HG03439 (cell line): ENCODE results near the gene KSR1.
A peak's percentile ranks its signal among the peaks of the same experiment; 100 is the strongest.

Experiments used
- ATAC-seq: cut with Tn5 transposase; IDR thresholded peaks from one replicate; pipeline ENCODE4 v1.9.1; 2021; ENCODE audit warnings: mild to moderate bottlenecking, moderate library complexity; ENCODE audit not compliant: unreplicated experiment

KSR1 gene

DNA sequence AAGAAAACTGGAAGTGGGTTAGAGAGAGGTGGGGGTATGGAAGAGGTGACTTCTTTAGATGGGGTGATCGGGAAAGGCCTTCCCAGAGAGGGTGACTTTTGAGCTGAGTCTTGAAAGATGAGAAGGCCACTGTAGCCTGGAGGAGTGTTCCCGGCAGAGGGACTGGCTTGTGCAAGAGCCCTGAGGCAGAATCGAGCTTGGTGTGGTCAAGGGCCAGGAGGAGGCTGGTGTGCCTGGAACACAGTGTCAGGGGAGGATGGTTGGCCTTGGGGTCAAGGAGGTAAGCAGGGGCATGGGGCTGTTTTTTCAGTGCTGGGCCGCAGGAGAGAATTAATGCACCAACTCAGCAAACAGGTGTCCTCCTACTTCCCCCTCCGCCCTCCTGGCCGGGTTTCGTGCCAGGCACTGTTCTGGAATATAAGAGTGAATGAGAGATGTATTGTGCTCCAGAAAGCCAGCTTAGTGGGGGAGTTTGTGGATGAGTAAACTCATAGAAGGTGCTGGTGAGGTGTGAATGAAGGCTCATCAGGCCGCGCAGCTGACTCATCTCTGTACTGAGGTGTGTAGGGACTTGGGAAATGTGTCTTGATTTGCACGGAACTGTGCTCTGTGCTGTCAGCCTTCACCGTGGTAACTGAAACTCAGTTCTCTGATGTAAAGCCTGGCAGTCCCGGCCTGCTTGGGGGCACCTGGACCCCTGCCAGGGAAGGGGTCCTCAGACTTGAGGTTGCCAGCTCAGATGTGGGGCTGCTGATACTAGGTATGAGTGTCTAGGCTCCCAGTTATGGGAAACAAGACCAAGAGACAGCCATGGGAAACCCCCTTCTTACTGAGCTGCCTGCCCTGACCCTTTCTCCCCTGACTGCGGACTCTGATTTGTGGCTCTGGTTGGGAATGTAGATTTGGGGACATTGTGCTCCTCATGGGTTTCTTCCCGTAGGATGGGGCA lies 15.3 kb downstream of the KSR1 start:
- ATAC-seq, result peak; percentile 66

DNA sequence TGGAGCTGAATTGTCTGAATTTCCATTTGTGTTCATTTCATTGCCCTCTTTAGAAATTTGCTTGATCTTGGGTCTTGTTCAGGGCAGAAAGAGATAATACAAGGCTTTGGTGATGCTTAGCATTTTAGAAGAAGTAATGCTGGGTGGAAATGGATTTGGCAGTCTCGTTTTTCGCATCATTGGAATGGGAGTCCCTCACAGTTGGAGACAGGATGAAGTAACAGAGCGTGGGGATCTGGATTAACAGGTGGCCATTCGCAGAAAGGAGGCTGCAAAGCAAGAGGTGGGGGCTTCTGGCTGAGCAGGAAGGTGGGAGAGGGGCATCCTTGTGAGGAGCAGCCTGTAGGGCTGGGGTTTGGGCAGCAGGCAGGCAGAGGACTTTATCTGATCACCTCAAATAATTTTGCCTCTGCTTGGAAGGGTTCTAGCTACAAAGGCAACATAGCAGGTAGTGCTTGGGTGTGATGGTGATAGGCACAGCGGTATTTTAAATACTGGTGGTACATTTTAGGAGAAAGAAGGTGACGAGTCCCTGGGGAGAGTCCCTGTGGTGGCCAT lies 17.0 kb downstream of the KSR1 start:
- ATAC-seq, result peak; percentile 38

GRCh38 chr17:27473748-27474609 lies 17.7 kb downstream of the KSR1 start:
- peak; percentile 24 for ATAC-seq

GRCh38 chr17:27475070-27475673 lies 18.9 kb downstream of the KSR1 start:
- ATAC-seq, result no peak

DNA sequence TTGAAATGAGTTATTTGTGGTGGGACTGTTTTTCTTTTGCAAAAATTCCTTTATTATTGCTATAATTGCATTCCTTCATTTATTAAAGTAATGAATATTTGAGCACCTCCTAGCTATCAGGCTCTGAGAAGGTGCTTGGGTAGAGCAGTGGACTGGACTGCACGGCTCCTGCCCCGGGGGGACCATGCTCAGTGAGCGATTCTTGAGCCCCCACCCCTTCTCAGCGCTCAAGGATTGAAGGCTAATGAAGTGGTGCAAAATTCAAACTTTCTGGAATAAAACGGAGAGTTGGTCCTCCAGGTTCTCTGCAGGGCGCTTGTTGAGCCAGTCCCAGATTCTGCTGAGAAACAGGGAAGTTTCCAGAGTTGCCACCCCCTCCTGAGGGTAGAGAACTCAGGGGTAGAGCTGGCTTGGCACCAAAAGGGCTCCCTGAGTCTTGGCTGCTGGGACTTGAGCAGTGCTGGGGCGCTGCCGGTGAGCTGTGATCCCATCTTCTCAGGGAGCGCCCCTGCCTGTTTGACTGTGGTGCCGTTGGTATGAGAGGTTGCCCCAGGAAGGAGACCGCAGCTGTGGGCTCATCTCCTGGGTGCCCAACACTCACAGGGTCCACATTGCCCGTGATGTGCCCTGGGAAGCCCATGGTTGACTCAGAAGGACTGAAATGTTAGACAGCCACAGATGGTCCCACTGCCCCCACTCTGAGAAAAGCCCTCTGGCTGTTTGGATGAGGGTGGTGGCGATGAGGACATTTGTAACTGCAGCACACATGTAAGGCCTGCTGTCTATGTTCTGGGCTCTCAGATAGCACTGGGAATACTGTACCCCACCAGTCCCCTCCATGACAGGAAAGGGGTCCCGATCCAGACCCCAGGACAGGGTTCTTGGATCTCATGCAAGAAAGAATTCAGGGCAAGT lies 20.0 kb downstream of the KSR1 start:
- ATAC-seq, result no peak

- ATAC-seq, result no peak
These were observed 21.0 kb downstream of the KSR1 start for GRCh38 chr17:27477050-27477888.

DNA sequence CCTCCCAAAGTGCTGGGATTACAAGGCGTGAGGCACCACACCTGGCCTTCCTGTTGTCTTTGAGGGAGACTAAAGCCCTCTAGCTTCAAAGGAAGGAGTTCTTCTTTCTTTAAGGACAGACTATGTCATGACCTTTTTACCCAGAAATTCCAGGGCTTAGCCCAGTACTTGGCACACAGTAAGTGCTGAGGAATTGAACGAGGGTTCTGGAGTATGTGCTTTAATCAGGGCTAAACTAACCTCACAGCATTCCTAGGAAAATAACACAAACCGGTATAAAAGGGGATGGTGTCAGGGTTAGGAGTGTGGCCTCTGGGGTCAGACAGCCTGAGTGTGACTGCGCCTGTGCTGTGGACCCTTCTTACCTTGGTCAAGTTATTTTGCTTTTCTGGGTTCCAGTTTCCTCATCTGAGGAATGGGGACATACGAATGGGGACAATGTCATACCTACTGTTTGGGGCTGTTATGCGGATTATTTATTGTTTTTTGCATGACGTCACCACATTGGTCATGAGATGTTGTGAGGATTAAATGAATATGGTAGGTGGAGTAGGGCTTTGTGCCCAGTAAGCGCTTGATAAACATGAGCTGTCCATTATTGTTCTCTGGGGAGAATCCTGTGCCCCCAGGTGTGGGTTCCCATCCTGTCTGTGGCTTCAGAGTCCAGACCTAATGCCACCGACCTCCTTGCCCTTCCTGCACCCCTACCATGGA lies 21.9 kb downstream of the KSR1 start:
- ATAC-seq, result no peak

- ATAC-seq, result no peak
These were observed 22.8 kb downstream of the KSR1 start for GRCh38 chr17:27478901-27479538.

DNA sequence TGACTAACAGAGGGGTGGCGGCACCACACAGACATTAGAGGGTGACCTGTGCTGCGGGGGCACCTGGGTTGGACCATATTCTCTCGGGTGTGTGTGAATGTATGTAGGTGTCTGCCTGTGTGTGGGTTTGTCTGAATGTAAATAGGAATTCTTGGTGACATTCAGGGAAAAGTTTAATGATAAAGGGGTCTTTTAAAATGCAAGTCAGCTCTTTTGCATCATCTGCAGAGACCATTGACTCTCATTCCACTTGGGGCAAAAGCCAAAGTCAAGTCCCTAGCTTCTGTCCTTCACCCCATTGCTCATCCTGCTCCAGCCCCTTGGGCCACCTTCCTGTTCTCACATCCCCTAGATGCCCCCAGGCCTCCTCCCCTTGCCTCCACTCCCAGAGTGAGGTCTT lies 23.6 kb downstream of the KSR1 start:
- ATAC-seq, result no peak

GRCh38 chr17:27480699-27481098 lies 24.5 kb downstream of the KSR1 start:
- ATAC-seq, result no peak

GRCh38 chr17:27481327-27481726 lies 25.1 kb downstream of the KSR1 start:
- ATAC-seq, result no peak

- ATAC-seq, result no peak
These were observed 28.9 kb downstream of the KSR1 start for GRCh38 chr17:27485125-27485524.

- ATAC-seq, result no peak
These were observed 29.7 kb downstream of the KSR1 start for GRCh38 chr17:27485716-27486495.

GRCh38 chr17:27486741-27487140 lies 30.5 kb downstream of the KSR1 start:
- no peak for ATAC-seq

DNA sequence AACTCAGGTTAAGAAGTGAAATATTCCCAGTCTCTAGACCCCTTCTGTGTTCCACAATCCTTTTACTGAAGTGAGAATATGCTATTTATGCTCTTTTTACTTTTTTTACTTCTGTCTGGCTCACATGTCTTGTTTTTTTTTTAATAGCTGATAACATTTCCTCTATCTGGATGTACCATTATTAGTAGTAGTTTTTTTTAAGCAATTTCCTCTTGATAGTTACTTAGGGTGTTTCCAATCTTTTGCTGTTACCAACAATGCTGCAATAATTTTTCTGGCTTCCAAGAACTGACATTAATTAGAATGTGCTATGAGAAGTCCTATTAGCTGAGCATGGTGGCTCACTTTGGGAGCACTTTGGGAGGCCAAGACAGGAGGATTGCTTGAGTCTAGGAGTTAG lies 32.0 kb downstream of the KSR1 start:
- ATAC-seq, result no peak

DNA sequence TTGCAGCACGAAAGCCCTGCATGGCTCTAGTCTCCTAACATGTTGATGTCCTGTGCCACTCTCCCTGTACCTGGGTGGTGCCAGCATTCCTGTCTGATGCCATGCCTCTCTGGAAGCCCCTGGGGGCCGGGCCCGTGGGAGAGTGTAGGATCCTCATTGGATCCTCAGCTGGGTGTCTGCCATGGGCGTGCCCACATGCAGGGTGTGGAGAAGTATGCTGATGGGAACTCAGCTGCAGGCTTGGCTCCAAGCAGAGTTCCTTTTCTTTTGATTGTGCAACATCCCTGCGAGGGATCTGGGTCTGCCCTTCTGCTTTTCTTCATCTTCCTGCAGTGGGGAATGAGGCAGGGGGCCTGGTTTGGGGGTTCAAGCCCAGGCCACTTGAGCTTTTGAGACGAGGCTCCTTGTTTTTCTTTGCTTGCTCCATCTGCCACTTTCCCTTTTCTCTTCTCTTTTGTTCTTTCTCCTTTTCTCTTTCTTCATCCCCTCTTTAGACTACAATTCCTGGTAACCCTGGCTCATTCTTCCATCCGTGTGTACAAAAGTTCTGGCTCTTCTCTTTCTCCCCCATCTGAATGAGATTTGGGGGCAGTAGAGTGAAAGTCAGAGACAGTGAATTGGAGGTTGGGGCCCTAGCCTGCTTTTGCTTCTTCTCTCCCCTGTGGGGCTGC lies 32.9 kb downstream of the KSR1 start:
- ATAC-seq, result no peak

DNA sequence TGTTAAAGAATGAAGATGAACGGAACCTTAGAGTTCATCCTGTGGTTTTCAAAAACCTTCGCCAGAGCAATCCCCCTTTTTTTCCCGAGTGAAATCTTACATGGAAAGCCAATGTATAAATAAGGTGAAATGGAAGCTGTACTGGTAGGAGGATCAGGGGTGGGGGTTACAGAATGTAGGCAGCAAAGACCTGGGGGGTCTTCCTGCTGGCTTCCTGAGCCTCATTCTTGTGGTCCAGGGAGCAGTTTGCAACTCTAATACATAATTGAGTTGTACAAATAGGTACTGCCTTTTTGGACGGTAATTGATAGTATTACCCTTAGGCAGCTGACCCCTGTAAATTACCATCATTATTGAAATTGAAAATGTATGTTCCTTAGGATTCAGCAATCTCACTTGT lies 34.1 kb downstream of the KSR1 start:
- ATAC-seq, result no peak
